H1 (cell line): ENCODE measurements around the gene UBE2D3. TPM values are rescaled to one million over a fixed set of nuclear protein-coding genes. Genes with fewer than 3 reads are reported as not detected.
A peak's percentile ranks its signal among the peaks of the same experiment; 100 is the strongest.

Experiments used
- BCL11A ChIP-seq, 2 experiments: IDR thresholded peaks; one replicate each; pipeline ENCODE4 v1.6.1; 2011; ENCODE audit warnings: low read depth in 2 of 2, low read length in 2 of 2, mild to moderate bottlenecking in 2 of 2
- CHD7 ChIP-seq: fragments of 300-600 bp; sonication (generic); IDR thresholded peaks from 2 replicates; pipeline ENCODE4 v1.7.1; 2012; ENCODE audit warnings: low read length, moderate library complexity, mild to moderate bottlenecking, inconsistent platforms; ENCODE audit not compliant: insufficient replicate concordance
- CREB1 ChIP-seq: IDR thresholded peaks from 2 replicates; pipeline ENCODE4 v1.6.1; 2012; ENCODE audit warnings: inconsistent platforms
- CTBP2 ChIP-seq: IDR thresholded peaks from 2 replicates; pipeline ENCODE4 v1.7.0; 2011; ENCODE audit warnings: borderline replicate concordance, mild to moderate bottlenecking, moderate library complexity, mixed read lengths, low read length; ENCODE audit not compliant: insufficient read depth, insufficient read length
- EZH2 ChIP-seq: fragments of 200-600 bp; sonication (generic); IDR thresholded peaks from 2 replicates; pipeline ENCODE4 v1.7.1; 2012; ENCODE audit warnings: low read depth, mild to moderate bottlenecking, moderate library complexity, low read length, inconsistent platforms; ENCODE audit not compliant: severe bottlenecking
- HDAC2 ChIP-seq, 2 experiments: fragments of 300-600 bp in 1 of 2; sonication (generic) in 1 of 2; IDR thresholded peaks; 2 replicates each; pipeline ENCODE4 v1.6.1; 2011 to 2012; ENCODE audit warnings: low read depth in 2 of 2, low read length in 2 of 2, mild to moderate bottlenecking in 2 of 2, moderate library complexity in 2 of 2, borderline replicate concordance in 1 of 2, inconsistent platforms in 1 of 2
- JUND ChIP-seq: IDR thresholded peaks from 2 replicates; pipeline ENCODE4 v1.6.1; 2011; ENCODE audit warnings: mild to moderate bottlenecking, improper control_type of control experiment, low read length
- RFX5 ChIP-seq: IDR thresholded peaks from 2 replicates; pipeline ENCODE4 v1.6.1; 2011; ENCODE audit warnings: low read depth, low read length, improper control_type of control experiment, borderline replicate concordance
- SP4 ChIP-seq: IDR thresholded peaks from 2 replicates; pipeline ENCODE4 v1.6.1; 2012; ENCODE audit warnings: low read length, inconsistent platforms
- TCF12 ChIP-seq: IDR thresholded peaks from 2 replicates; pipeline ENCODE4 v1.6.1; 2011; ENCODE audit warnings: low read depth, mild to moderate bottlenecking, low read length
- polyA plus RNA-seq, 7 experiments: library from polyadenylated mRNA; depleted of rRNA in 3 of 7; stranded (reverse) in 5 of 7; unstranded in 2 of 7; fragments of >200 nt in 5 of 7; fragments of 200-250 nt in 2 of 7; gene quantifications; 1 replicate in 5 of 7; 2 replicates in 1 of 7; 4 replicates in 1 of 7; pipeline versions ENCODE4 v1.2.1 to v1.2.3, GENCODE V29; 2011 to 2013; ENCODE audit warnings: missing spikeins in 2 of 7, mixed read lengths in 2 of 7
- total RNA-seq: library from RNA; stranded (reverse); fragmentation: NEBNext Ultra II Directional; extraction: Animal tissue kit (Norgen Biotek cat#: 25700); gene quantifications from 2 replicates; pipeline ENCODE4 v1.2.1, GENCODE V29; 2021

Gene UBE2D3
- total and polyA plus RNA-seq, 2 of the 8 experiments (the other 6 are each of a cell fraction or from before 2014, with no cell fraction given), result 396 to 544 TPM

- TF ChIP-seq CHD7 (peak; percentile 24), BCL11A (IDR thresholded peaks at IDR 0.05; ENCODE audit: low read depth in 2 of 2, low read length in 2 of 2) (no peak), JUND (peak; percentile 23; the same call in 1 of the 2 replicates), TCF12 (0 out of 2 replicates have a peak, but pooled peaks have one; percentile 39), RFX5 (no peak), SP4 (0 out of 2 replicates have a peak, but pooled peaks have one; percentile 40), EZH2 (no peak), HDAC2 (IDR thresholded peaks at IDR 0.05; ENCODE audit: borderline replicate concordance in 1 of 2, low read depth in 2 of 2, low read length in 2 of 2) (peak in 1 of 2 experiments; percentile 57; a peak in 1 of 4 replicates), CREB1 (peak; percentile 76), CTBP2 (peak; percentile 17)
Observed at GRCh38 chr4:102826890-102827673, at the start of gene UBE2D3 (continued).
